ENCODE data around the gene MINK1. TPM values are rescaled to one million over a fixed set of nuclear protein-coding genes. Genes with fewer than 3 reads are reported as not detected.

MINK1 gene
- total RNA-seq, result 21.6 and 38.0 TPM in 2 replicates

DNA sequence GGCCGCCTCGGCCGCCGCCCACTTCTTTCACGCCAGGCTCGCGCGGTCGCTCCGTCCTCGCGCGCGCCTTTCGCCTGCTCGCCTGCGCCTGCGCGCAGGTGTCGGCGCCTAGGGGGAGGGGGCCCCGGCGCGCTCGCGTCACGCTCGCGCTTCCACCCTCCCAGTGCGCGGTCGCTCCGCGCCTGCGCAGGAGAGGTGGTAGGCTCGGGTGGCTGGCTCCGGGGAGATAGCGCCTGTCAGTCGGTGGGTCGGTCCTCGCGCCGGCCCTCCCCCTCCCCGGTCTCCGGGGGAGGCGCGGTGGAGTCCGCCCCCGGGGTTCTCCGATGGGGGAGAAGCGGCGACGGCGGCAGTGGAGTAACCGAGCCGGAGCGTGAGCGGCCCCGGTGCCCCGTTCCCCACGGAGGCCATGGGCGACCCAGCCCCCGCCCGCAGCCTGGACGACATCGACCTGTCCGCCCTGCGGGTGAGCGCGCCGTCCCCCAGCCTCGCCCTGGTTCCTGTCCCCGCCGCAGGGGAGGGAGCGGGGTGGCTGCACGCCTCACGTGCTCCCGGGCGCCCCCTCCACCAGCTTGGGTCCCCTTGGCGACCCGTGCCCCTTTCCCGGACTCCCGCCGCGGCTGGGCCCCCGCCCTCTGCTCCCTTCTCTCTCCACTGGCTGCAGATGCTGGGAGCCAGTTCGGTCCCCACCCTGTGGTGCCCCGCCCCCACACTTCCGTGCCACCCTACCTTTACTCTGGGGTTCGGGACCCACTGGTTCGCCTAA, at the start of gene MINK1:
MINK1 (plus strand) TSS at position 163 of the 763 bp plus-strand sequence; CDS start at position 407, 244 bp downstream.
- H3K4me3 ChIP-seq (ENCODE audit: low read depth, low read length), result peak within 1 kb of the TSS; percentile 87
- peak; percentile 93 for DNase-seq (ENCODE audit: low read depth)
- TF ChIP-seq, protein P1, sequence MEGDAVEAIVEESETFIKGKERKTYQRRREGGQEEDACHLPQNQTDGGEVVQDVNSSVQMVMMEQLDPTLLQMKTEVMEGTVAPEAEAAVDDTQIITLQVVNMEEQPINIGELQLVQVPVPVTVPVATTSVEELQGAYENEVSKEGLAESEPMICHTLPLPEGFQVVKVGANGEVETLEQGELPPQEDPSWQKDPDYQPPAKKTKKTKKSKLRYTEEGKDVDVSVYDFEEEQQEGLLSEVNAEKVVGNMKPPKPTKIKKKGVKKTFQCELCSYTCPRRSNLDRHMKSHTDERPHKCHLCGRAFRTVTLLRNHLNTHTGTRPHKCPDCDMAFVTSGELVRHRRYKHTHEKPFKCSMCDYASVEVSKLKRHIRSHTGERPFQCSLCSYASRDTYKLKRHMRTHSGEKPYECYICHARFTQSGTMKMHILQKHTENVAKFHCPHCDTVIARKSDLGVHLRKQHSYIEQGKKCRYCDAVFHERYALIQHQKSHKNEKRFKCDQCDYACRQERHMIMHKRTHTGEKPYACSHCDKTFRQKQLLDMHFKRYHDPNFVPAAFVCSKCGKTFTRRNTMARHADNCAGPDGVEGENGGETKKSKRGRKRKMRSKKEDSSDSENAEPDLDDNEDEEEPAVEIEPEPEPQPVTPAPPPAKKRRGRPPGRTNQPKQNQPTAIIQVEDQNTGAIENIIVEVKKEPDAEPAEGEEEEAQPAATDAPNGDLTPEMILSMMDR (IDR thresholded peaks at IDR 0.05; ENCODE audit: insufficient read depth, low read depth, low read length), result no peak

DNA sequence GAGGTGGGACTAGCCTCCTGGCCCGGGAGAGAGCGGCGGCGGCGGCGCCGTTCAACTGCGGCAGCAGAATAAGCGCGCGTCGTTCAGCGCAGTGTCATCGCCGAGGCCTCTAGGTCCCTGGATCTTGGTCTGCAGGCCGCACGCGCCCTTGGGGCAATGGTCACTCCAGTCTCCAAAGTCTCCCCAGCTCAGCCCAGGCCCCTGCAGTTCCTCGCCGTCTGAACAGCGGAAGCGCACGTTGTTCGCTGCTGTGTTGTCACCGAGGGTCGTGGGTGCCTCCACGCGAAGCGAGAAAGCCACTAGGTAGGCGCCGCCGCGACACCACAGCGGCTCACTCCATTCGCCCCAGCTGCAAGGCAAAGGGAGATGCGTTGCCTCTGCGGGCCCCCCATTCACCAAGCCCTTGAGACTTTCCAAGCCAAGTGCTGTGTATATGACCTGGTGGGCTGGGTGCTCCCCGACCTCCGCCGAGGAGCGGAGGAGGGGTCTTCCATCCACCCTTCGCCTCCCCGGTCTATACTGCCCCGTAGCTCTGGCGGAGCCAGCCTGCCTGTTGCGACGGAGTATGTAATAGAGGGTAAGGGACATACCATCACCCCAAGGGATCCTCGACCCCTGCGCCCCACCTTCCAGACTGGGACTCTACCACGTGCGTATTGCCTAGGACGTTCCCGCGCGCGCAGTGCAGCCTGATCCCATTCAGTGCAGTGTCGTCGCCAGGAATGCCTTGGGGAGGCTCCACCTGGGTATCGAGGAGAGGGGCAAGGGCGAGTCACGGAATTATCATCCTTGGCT, 47.6 kb upstream of the MINK1 start:
- no peak for DNase-seq (ENCODE audit: low read depth)
- TF ChIP-seq, protein P1 (IDR thresholded peaks at IDR 0.05; ENCODE audit: insufficient read depth, low read depth, low read length), result no peak
- H3K4me3 ChIP-seq (ENCODE audit: low read depth, low read length), result peak overlapping the region; percentile 25

DNA sequence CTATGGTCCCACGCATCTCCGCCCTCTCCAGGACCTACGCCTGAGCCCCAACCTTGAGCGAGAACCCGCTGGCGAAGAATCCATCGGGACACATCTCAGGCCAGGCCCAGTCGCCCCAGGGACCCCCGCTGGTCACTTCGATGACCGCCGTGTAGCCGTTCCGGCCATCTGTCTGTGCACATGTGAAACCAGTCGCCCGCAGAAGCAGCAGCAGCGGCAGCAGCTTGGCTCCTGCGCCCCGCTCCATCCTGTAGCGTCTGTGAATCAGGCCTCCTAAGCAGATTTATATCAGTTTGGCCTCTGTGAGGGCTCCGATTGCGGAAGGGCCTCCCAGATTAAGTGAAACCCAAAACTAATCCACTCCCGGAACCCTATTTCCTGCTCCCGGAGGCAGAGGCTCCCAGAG, 47.0 kb upstream of the MINK1 start, which contains the start of gene VMO1:
VMO1 (minus strand) TSS at position 259 of the 406 bp plus-strand sequence; CDS start at position 247, 12 bp downstream.
- DNase-seq (ENCODE audit: low read depth), result peak; percentile 85
- TF ChIP-seq, protein P1 (IDR thresholded peaks at IDR 0.05; ENCODE audit: insufficient read depth, low read depth, low read length), result no peak
- peak within 1 kb of the TSS; percentile 25 for H3K4me3 ChIP-seq (ENCODE audit: low read depth, low read length)

DNA sequence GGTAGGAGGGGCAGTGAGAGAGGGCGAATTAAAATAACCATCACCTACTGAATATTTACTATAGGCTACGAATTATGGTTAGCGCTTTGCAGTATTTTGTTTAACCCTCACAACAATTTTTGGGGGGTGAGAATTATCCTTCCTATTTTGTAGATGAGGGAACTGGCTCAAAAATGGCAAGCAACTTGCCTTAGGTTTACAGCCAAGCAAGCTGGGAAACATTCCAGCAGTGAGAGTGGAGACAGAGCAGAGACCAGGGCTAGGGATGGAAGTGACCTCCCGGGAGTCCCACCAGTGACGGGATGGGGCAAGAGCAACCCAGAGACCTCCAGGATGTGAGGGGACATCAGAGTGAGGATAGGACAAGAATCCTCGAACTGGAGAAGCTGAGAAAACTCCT, 46.6 kb upstream of the MINK1 start:
- no peak for DNase-seq (ENCODE audit: low read depth)
- TF ChIP-seq, protein P1 (IDR thresholded peaks at IDR 0.05; ENCODE audit: insufficient read depth, low read depth, low read length), result no peak
- peak overlapping the region; percentile 25 for H3K4me3 ChIP-seq (ENCODE audit: low read depth, low read length)

DNA sequence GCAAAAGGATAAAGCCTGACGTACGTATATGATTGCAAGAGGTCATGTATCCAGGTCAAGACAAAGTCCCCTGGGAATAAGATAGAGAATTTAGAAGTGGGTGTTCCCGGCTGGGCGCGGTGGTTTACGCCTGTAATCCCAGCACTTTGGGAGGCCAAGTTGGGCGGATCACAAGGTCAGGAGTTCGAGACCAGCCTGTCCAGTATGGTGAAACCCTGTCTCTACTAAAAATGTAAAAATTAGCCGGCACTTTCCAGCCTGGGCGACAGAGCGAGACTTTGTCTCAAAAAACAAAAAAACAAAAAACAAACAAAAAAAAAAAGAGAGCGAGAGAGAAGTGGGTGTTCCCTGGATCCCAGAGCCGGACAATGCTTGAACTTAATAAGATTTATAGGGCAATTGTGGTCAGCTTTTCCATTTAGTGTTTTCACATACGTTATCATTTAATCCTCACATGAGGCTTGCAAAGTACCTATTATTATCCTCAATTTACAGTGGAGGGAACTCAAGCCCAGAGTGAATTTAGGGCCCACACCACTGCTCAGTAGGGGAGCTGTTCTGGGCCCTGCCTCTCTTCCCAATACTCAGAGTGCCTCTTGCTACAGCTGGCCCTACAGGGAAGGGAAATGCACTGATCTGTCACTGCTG, 44.9 kb upstream of the MINK1 start:
- TF ChIP-seq, protein P1 (IDR thresholded peaks at IDR 0.05; ENCODE audit: insufficient read depth, low read depth, low read length), result no peak
- H3K4me3 ChIP-seq (ENCODE audit: low read depth, low read length), result peak overlapping the region; percentile 72
- peak; percentile 12 for DNase-seq (ENCODE audit: low read depth)

DNA sequence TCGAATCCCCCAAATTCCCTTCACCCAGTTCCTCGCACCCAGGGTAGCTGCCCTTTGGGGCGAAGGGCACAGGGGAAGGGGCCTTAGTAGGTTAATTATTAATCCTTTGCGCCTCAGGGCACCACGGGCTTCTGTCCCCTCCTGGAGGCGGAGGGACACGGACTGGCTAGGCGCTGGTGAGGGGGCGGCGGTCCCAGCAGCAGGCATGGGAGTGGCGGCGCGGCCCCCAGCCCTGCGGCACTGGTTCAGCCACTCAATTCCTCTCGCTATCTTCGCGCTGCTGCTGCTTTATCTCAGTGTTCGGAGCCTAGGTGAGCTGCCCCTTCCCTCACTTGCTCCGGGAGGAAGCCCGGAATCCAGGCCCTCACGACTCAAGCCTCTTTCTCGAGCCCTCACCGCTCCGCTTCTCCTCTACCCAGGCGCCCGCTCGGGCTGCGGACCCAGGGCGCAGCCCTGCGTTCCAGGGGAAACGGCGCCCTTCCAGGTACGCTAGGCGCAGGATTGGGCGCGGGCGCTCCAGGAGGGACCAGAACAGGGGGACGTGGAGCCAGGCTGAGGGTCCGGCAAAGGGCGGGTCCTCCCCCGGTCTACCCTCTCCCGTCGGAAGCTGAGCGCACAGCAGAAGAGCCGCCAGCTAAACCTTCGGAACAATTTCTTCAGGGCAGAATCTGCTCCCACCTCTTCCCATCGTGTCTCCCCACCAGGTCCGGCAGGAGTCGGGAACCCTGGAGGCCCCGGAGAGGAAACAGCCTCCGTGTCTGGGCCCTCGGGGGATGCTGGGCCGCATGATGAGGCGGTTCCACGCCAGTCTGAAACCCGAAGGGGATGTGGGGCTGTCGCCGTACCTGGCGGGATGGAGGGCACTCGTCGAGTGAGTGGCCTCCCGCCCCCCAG, 44.1 kb upstream of the MINK1 start, which contains the start of gene GLTPD2:
GLTPD2 (plus strand) TSS at position 158 of the 894 bp plus-strand sequence; CDS start at position 206, 48 bp downstream.
- no peak for DNase-seq (ENCODE audit: low read depth)
- TF ChIP-seq, protein P1 (IDR thresholded peaks at IDR 0.05; ENCODE audit: insufficient read depth, low read depth, low read length), result no peak
- peak within 1 kb of the TSS; percentile 72 for H3K4me3 ChIP-seq (ENCODE audit: low read depth, low read length)
